GM12891 (cell line): ENCODE measurements around the gene NKX2-2.

ENCODE experiments used
- PAX5 ChIP-seq: IDR thresholded peaks from 2 replicates; pipeline ENCODE4 v1.6.1; 2011; ENCODE audit warnings: low read length, moderate library complexity, mild to moderate bottlenecking; ENCODE audit not compliant: insufficient read depth, severe bottlenecking
- POLR2A ChIP-seq: IDR thresholded peaks from 2 replicates; pipeline ENCODE4 v1.6.1; 2011; ENCODE audit warnings: low read depth, low read length, control low read depth
- POLR2AphosphoS5 ChIP-seq: IDR thresholded peaks from 2 replicates; pipeline ENCODE4 v1.6.1; 2011; ENCODE audit warnings: low read depth, low read length, control low read depth
- SPI1 ChIP-seq: IDR thresholded peaks from 2 replicates; pipeline ENCODE4 v1.6.1; 2011; ENCODE audit warnings: low read depth, low read length, control low read depth
- TAF1 ChIP-seq: IDR thresholded peaks from 2 replicates; pipeline ENCODE4 v1.6.1; 2011; ENCODE audit warnings: low read depth, low read length, control low read depth

GRCh38 chr20:21515300-21516179 lies 1.7 kb upstream of the NKX2-2 start:
- TF ChIP-seq PAX5 = no peak
- TF ChIP-seq POLR2A = no peak
- no peak for TF ChIP-seq TAF1
- TF ChIP-seq SPI1 = no peak
- no peak for TF ChIP-seq POLR2AphosphoS5
